Progenitor cell of endocrine pancreas (in vitro differentiated cells): Measurements from ENCODE around the gene PCSK7. TPM values are rescaled to one million over a fixed set of nuclear protein-coding genes. Genes with fewer than 3 reads are reported as not detected.
"Not testable (repeated sequence)": the region's sequence is repeated elsewhere in the genome, so short reads cannot be mapped to it uniquely, and the experiment has no call there.

ENCODE experiments used
- DNase-seq: peaks from one replicate; pipeline ENCODE4 v3.0.0; 2021; ENCODE audit warnings: low spot score; ENCODE audit not compliant: unreplicated experiment
- H3K27ac Mint-ChIP-seq: 2 replicates; pipeline ENCODE4 v1.8.0; 2021; ENCODE audit warnings: mild to moderate bottlenecking, moderate library complexity, mixed read lengths
- H3K27me3 Mint-ChIP-seq: 2 replicates; pipeline ENCODE4 v1.8.0; 2021; ENCODE audit warnings: mixed read lengths
- H3K36me3 Mint-ChIP-seq: 2 replicates; pipeline ENCODE4 v1.8.0; 2022; ENCODE audit warnings: mixed read lengths; ENCODE audit not compliant: insufficient read depth
- H3K4me1 Mint-ChIP-seq: 2 replicates; pipeline ENCODE4 v1.8.0; 2021; ENCODE audit warnings: low read depth, mixed read lengths
- H3K4me3 Mint-ChIP-seq: 2 replicates; pipeline ENCODE4 v1.8.0; 2021; ENCODE audit warnings: low read depth, mild to moderate bottlenecking, moderate library complexity, mixed read lengths
- H3K9me3 Mint-ChIP-seq: 2 replicates; pipeline ENCODE4 v1.8.0; 2021; ENCODE audit warnings: low read depth, mixed read lengths
- CTCF ChIP-seq: fragments of 200-600 bp; sonication (generic); IDR thresholded peaks from one replicate; pipeline ENCODE4 v1.5.0; 2021; ENCODE audit warnings: antibody characterized with exemption, mild to moderate bottlenecking; ENCODE audit not compliant: unreplicated experiment
- total RNA-seq: library from RNA; stranded (reverse); gene quantifications from 2 replicates; pipeline ENCODE4 v1.2.1, GENCODE V29; 2021

PCSK7 gene
- total RNA-seq, 1 donor from 2014 or later, result 62.3 TPM

- Mint-ChIP-seq H3K36me3 (peaks cover 15% of the 10 kb centered on the region), H3K4me1 (no peaks in the 10 kb centered on the region), H3K9me3 (no peaks in the 10 kb centered on the region), H3K27me3 (no peaks in the 10 kb centered on the region), H3K4me3 (no peak overlapping the region), H3K27ac (no peak overlapping the region)
- DNase-seq, result no peak
- TF ChIP-seq CTCF, result no peak
Measured at GRCh38 chr11:117210620-117211019, 21.3 kb downstream of the PCSK7 start.

GRCh38 chr11:117209351-117210125, 22.3 kb downstream of the PCSK7 start:
- not testable (repeated sequence) for H3K27me3 Mint-ChIP-seq, H3K4me3 Mint-ChIP-seq, DNase-seq, H3K27ac Mint-ChIP-seq, H3K4me1 Mint-ChIP-seq, H3K9me3 Mint-ChIP-seq
- peaks cover 18% of the 10 kb centered on the region for H3K36me3 Mint-ChIP-seq

GRCh38 chr11:117208710-117209109, 23.2 kb downstream of the PCSK7 start:
- not testable (repeated sequence) for H3K9me3 Mint-ChIP-seq, H3K27ac Mint-ChIP-seq, H3K27me3 Mint-ChIP-seq, H3K4me3 Mint-ChIP-seq, H3K4me1 Mint-ChIP-seq, DNase-seq
- peaks cover 18% of the 10 kb centered on the region for H3K36me3 Mint-ChIP-seq

GRCh38 chr11:117207481-117207880, 24.4 kb downstream of the PCSK7 start:
- peaks cover 13% of the 10 kb centered on the region for H3K36me3 Mint-ChIP-seq
- H3K27ac Mint-ChIP-seq, H3K27me3 Mint-ChIP-seq, H3K4me1 Mint-ChIP-seq, H3K9me3 Mint-ChIP-seq, DNase-seq, H3K4me3 Mint-ChIP-seq: not testable (repeated sequence)

- H3K27ac Mint-ChIP-seq, DNase-seq, H3K27me3 Mint-ChIP-seq, H3K4me3 Mint-ChIP-seq, H3K4me1 Mint-ChIP-seq, H3K9me3 Mint-ChIP-seq: not testable (repeated sequence)
- peaks cover 13% of the 10 kb centered on the region for H3K36me3 Mint-ChIP-seq
Measured at GRCh38 chr11:117206859-117207258, 25.0 kb downstream of the PCSK7 start.

GRCh38 chr11:117206111-117206510, 25.8 kb downstream of the PCSK7 start:
- H3K27ac Mint-ChIP-seq, H3K9me3 Mint-ChIP-seq, H3K27me3 Mint-ChIP-seq, H3K4me3 Mint-ChIP-seq, DNase-seq, H3K36me3 Mint-ChIP-seq, H3K4me1 Mint-ChIP-seq: not testable (repeated sequence)

- TF ChIP-seq CTCF, result no peak
- Mint-ChIP-seq H3K36me3 (peaks cover 8% of the 10 kb centered on the region), H3K4me1 (no peaks in the 10 kb centered on the region), H3K27me3 (peaks cover 3% of the 10 kb centered on the region), H3K9me3 (no peaks in the 10 kb centered on the region), H3K4me3 (no peak overlapping the region), H3K27ac (no peak overlapping the region)
- no peak for DNase-seq
Measured at GRCh38 chr11:117205211-117205818, 26.6 kb downstream of the PCSK7 start.
